ELR (cell line): ENCODE results near the gene EMP3.
A peak's percentile ranks its signal among the peaks of the same experiment; 100 is the strongest.

Source experiments
- DNase-seq: peaks from one replicate; pipeline ENCODE4 v3.0.0-alpha.2; 2015; ENCODE audit warnings: low read depth

Gene EMP3

GRCh38 chr19:48318286-48318987 lies 6.9 kb upstream of the EMP3 start:
- no peak for DNase-seq

GRCh38 chr19:48319647-48320541 lies 5.5 kb upstream of the EMP3 start:
- peak; percentile 86 for DNase-seq

- peak; percentile 94 for DNase-seq
Measured at GRCh38 chr19:48321372-48321621, 4.1 kb upstream of the EMP3 start.

DNA sequence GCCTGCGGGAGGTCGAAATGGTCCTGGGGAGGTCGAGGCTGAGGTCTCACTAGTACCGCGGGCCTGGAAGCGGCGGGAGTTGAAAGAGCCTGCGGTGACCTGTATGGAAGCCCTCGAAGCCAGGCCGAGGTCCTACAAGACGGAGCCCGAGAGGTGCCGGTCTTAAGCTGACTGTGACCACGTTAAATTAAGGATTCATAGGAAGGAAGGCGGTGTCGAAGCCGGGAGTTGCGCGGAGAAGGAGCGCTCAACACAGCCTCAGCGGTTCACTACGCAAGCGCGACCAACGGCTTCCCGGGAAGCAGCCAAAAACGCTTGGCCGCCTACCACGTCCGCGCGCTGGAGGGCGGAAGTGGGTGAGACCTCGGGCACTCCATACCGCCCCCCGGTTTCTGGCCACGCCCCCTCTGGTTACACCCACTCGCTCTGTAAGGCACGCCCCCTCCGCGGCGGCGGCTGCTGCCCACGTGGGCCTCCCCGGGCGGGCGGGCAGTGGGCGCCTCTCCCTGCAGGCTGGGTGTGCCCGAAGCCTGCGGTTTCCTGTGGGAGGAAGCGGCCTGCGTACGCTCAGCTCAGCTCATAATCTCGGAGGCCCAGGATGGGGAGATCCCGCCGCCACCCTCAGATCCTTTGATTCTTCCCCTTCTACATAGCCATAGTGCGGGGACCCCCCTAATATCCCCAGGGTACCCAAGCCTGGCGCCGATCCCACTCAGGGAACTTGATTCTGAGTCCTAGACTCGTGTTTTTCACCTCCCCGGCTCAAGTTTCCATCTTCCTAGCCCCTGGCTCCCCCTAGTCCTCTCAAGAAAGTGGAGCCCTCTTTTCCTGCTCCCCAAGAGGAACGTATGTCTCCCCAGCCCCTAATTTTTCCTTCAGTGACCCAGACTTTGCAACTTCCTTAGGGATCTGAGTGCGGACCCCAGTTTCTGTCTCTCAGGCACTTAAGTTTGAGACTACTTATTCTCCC lies 3.4 kb upstream of the EMP3 start:
- DNase-seq = peak; percentile 98

GRCh38 chr19:48329167-48329891 lies 4.0 kb downstream of the EMP3 start:
- DNase-seq = peak; percentile 77

DNA sequence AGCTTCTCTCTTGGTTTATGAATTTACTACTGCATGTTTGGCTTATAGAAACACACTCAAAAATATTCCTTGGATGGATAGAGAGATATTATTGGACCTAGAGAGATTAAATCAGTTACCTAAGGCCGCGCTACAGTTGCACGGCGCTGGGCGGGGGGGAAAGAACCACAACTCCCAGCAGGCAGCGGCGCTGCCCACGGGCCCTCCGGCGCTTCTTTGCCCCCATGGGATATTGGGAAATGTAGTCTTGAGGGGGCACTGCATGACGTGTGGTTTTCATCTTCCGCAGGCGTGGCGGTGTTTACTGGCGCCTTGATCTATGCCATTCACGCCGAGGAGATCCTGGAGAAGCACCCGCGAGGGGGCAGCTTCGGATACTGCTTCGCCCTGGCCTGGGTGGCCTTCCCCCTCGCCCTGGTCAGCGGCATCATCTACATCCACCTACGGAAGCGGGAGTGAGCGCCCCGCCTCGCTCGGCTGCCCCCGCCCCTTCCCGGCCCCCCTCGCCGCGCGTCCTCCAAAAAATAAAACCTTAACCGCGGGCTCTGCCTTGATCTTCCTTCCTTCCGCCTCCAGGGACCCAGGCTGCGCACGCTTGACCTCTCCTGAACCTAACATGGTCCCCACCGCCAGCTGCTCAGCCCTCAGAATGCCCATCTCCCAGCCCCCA lies 4.8 kb downstream of the EMP3 start:
- DNase-seq = no peak

- no peak for DNase-seq
Measured at GRCh38 chr19:48332351-48332661, 7.0 kb downstream of the EMP3 start.

- DNase-seq = peak; percentile 96
Measured at GRCh38 chr19:48332662-48333466, 7.5 kb downstream of the EMP3 start.

DNA sequence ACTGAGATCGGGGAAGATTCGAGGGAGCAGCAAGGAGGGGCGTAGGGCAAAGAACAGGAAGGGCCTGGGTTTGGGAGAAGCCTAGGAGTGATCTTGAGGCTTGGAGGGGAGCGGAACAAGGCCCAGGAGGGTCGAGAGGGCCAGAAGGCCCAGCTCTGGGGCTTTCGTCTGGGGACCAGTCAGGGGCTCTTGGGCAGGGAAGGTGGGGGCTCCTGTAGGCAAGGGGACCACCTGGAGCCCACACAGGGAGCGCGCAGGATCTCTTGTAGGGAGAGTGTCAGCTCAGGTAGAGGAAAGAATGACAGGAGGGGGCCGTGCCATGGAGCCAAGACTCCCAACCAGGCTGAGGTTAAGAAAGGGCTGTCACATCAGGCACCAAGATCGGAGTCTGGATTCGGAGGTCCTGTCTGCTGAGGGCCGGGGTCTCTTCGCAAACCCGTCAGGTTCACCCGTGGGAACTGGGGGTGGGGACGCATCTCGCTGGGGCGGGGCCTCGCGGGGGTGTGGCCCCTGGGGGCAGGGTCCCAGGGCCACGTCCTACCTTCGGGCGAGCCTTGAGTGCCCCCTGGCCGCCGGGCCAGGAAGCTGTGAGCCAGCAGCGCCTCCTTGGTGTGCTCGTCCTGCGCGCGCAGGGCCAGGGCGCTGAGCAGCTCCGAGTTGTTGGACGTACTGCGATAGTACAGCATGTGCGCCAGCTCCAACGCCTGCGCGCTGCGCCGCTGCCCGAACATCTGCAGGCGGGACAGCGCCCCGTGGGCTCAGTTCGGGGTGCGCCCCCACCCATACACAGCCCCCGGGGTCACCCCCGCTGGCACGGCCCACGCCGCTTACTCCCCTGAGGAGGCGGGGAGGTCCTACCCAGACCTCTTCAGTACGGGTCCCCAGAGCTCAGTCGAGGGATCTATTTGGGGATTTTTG lies 8.4 kb downstream of the EMP3 start:
- peak; percentile 93 for DNase-seq

DNA sequence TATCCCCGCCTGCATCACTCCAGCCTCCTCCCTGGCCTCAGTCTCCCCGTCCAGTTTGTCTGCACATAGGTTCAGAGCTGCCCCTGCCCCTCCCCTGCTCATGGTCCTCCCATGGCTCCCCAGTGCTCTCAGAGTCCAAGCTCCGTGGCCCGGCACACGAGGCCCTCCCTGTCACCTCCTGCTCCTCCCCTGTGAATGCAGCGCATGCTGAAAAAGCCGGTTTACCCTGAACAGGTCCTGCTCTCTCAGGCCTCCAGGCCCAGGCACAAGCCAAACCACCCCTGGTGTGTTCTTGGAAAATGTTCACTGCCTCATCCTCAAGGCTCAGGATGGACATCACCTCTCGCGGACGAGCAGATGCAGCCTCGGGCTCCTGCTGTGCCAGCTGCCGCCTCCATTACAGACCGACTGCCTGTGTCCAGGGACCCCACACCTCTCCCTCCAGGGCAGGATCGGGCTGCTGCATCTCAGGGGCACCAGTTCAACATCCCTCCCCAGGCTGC lies 13.0 kb downstream of the EMP3 start:
- DNase-seq = no peak

DNA sequence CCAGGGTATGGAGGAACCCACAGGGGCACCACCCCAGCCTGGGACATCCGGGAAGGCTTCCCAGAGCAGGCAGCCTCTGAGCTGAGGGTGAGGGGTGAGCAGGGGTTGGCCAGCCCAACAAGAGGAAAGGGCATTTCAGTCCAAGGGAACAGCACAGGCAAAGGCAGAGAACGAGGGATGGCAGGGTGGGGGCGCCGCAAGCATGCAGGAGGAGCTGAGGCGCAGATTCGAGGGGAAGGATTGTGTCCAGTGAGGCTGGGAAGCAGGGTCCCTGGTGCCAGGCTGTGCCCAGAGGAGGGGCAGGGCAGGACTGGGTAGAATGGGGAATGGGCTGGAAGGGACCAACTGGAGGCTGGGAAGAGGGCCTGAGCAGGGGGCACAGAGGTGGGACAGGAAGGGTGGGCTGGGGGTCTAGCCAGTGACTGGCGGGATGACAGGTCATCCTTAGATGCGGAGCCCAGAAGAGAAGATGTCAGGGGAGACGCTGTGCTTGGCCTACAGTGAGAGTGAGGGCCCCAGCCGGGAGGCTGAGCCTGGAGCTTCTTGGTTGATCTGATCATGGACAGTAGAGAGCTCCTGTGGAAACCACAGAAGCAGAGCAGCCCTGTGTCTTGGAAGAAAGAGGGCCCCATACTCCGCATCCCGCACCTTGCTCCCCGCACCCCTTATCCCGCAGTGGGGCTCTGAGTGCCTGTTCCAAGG lies 13.6 kb downstream of the EMP3 start:
- DNase-seq = no peak

DNA sequence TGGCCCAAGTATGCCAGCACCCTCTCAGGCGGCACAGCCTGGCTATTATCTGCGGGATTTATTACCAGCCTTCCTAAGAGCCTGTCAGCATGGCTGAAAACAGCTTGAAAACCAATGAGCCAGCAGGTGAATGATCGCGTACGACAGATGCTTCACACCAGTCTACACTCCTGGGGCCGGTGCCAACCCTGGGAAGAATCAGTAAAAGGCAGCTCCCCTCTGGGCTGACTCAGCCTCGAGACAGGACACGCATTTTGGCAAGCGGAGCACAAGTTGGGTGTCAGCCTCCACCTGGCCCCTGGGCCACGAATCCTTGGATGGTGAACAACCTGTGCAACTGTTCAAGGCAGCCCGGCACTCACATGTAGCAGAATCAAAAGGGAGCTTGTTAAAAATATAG lies 15.6 kb downstream of the EMP3 start:
- DNase-seq = no peak

DNA sequence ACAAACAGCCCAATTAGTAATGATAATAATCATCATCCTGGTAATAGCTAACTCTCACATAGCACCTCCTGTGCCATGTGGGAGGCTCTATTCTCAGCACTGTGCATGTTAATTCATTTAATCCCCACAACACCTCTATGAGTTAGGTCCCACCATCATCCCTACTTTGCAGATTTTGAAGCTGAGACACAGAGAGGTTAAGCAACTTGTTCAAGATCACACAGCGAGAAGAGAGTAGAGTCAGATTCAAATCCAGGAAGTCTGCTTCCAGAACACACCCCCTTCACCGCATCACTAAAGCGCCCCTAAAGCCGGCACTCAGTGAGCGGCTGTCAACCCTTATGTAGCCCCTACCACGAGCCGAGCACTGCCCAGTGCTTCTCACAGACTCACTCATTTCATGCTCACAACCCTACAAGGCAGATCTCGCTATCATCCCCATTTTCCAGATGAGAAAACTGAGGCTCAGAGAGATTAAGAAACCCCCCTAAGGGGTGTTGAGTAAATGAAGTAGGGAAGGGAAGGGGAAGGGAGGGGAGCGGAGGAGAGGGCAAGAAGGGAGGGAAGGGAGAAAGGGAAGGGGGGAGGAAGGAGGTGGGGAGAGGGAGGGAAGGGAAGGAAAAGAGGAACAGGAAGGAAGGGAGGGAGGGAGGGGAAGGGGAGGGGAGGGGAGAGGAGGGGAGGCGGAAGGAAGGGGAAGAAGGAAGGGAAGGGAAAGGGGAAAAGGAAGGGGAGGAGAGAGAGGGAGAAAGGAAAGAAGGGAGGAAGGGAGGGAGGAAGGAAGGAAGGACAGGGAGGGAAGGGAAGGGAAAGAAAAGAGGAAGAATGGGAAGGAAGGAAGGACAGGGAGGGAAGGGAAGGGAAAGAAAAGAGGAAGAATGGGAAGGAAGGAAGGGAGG lies 16.4 kb downstream of the EMP3 start:
- DNase-seq = no peak

GRCh38 chr19:48342414-48342738 lies 17.0 kb downstream of the EMP3 start:
- DNase-seq = no peak

DNA sequence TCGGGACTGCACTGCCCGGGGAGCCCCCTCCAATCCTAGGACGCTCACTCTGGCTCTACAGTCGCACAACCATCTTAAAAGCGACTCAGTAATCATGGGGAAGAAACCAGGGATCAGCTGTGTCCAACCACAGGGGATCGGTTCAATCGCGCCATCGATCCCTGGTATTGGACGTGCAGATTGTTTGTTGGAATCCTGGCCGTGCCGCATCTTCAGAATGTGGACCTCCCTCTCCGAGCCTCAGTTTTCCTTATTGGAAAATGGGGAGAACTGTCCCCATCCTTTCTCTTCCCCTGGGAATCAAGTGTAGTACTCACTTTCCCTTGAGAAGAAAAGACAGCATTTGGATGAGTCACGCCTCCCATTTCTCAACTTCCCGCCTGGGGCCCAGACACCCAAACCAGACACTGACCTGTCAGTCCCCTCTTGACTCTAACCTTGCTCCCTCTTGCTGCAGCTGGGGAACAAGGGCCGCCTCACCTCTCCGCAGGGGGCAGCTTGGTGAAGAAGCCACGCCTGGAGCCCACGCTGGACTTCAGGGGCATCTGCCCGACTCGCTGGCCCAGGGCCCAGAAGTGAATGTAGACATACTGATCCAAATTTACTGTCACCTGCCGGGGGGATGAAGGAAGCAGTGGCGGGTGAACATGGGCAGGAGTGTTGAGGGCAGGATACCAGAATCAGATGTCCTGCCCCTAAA lies 17.6 kb downstream of the EMP3 start:
- peak; percentile 83 for DNase-seq

- DNase-seq = no peak
Measured at GRCh38 chr19:48344892-48345291, 19.5 kb downstream of the EMP3 start.

- no peak for DNase-seq
Measured at GRCh38 chr19:48346191-48346590, 20.8 kb downstream of the EMP3 start.
